Neural cell (in vitro differentiated cells): ENCODE results near the gene ANGPT4. TPM values are rescaled to one million over a fixed set of nuclear protein-coding genes. Genes with fewer than 3 reads are reported as not detected.

Source experiments
- H2AFZ ChIP-seq: fragments of 200-600, 300-800 bp; sonication (generic), shearing (Covaris generic); 2 replicates; pipeline ENCODE4 v1.6.0; 2014; ENCODE audit warnings: low read depth, mild to moderate bottlenecking, antibody characterized with exemption, low read length, moderate library complexity
- H3F3A ChIP-seq: fragments of 200-600 bp; shearing (Covaris generic); 2 replicates; pipeline ENCODE4 v1.6.1; 2016; ENCODE audit warnings: mild to moderate bottlenecking, moderate library complexity, mixed read lengths, antibody characterized with exemption, low read length; ENCODE audit not compliant: insufficient read depth, poor library complexity, severe bottlenecking
- H3K27ac ChIP-seq: fragments of 200-600, 300-800 bp; sonication (generic), shearing (Covaris generic); 2 replicates; pipeline ENCODE4 v1.5.1; 2014; ENCODE audit warnings: mild to moderate bottlenecking, low read length, moderate library complexity
- H3K27me3 ChIP-seq: fragments of 300-800, 200-600 bp; sonication (generic), shearing (Covaris generic); 2 replicates; pipeline ENCODE4 v1.6.0; 2014; ENCODE audit warnings: mild to moderate bottlenecking, low read depth, low read length, moderate library complexity; ENCODE audit not compliant: insufficient read depth
- H3K36me3 ChIP-seq: fragments of 300-800, 200-600 bp; sonication (generic), shearing (Covaris generic); 2 replicates; pipeline ENCODE4 v1.5.1; 2014; ENCODE audit warnings: mild to moderate bottlenecking, antibody characterized with exemption, low read length, moderate library complexity; ENCODE audit not compliant: insufficient read depth
- H3K4me2 ChIP-seq: fragments of 300-800, 200-600 bp; sonication (generic), shearing (Covaris generic); 2 replicates; pipeline ENCODE4 v1.6.0; 2014; ENCODE audit warnings: mild to moderate bottlenecking, low read length
- H3K4me3 ChIP-seq: fragments of 300-800, 200-600 bp; sonication (generic), shearing (Covaris generic); 2 replicates; pipeline ENCODE4 v1.5.1; 2014; ENCODE audit warnings: mild to moderate bottlenecking, low read length, moderate library complexity
- H3K79me2 ChIP-seq: fragments of 200-600 bp; shearing (Covaris generic); replicated peaks from 2 replicates; pipeline ENCODE4 v1.6.0; 2014; ENCODE audit warnings: mild to moderate bottlenecking, low read length, moderate library complexity; ENCODE audit not compliant: insufficient read depth
- H3K9ac ChIP-seq: fragments of 300-800, 200-600 bp; sonication (generic), shearing (Covaris generic); 2 replicates; pipeline ENCODE4 v1.6.1; 2016; ENCODE audit warnings: mild to moderate bottlenecking, low read length, mixed read lengths
- H3K9me2 ChIP-seq: fragments of 200-600 bp; shearing (Covaris generic); 2 replicates; pipeline ENCODE4 v1.6.1; 2016; ENCODE audit warnings: mild to moderate bottlenecking, low read length, mixed read lengths; ENCODE audit not compliant: insufficient read depth
- H3K9me3 ChIP-seq: fragments of 200-600, 300-800 bp; sonication (generic), shearing (Covaris generic); 2 replicates; pipeline ENCODE4 v1.6.1; 2016; ENCODE audit warnings: mild to moderate bottlenecking, mixed run types, low read length, moderate library complexity, mixed read lengths
- H4K20me1 ChIP-seq: fragments of 200-600 bp; shearing (Covaris generic); 2 replicates; pipeline ENCODE4 v1.6.1; 2016; ENCODE audit warnings: mild to moderate bottlenecking, mixed run types; ENCODE audit not compliant: insufficient read depth
- CTCF ChIP-seq: fragments of 450-650 bp; IDR thresholded peaks from 2 replicates; pipeline ENCODE4 v1.5.1; 2014; ENCODE audit warnings: antibody characterized with exemption, mild to moderate bottlenecking, moderate library complexity; ENCODE audit not compliant: poor library complexity, severe bottlenecking
- EP300 ChIP-seq: fragments of 450-650 bp; conservative IDR thresholded peaks from 2 replicates; pipeline ENCODE4 v1.6.1; 2014; ENCODE audit warnings: antibody characterized with exemption, mild to moderate bottlenecking, moderate library complexity; ENCODE audit not compliant: poor library complexity, severe bottlenecking
- EZH2 ChIP-seq: fragments of 200-600, 300-800 bp; shearing (Covaris generic), sonication (generic); IDR thresholded peaks from 2 replicates; pipeline ENCODE4 v1.6.1; 2014; ENCODE audit warnings: antibody characterized with exemption, low read length, borderline replicate concordance, mild to moderate bottlenecking; ENCODE audit not compliant: insufficient read depth, poor library complexity, severe bottlenecking
- MXI1 ChIP-seq: fragments of 450-650 bp; conservative IDR thresholded peaks from 2 replicates; pipeline ENCODE4 v1.6.1; 2014; ENCODE audit warnings: antibody characterized with exemption, mild to moderate bottlenecking; ENCODE audit not compliant: poor library complexity, severe bottlenecking
- POLR2AphosphoS5 ChIP-seq: IDR thresholded peaks from 2 replicates; pipeline ENCODE4 v1.6.1; 2012
- RAD21 ChIP-seq: fragments of 450-650 bp; conservative IDR thresholded peaks from 2 replicates; pipeline ENCODE4 v1.6.1; 2014; ENCODE audit warnings: antibody characterized with exemption, mild to moderate bottlenecking, moderate library complexity
- SMC3 ChIP-seq: fragments of 450-650 bp; conservative IDR thresholded peaks from 2 replicates; pipeline ENCODE4 v1.6.1; 2014; ENCODE audit warnings: antibody characterized with exemption, mild to moderate bottlenecking, moderate library complexity; ENCODE audit not compliant: poor library complexity
- TAF1 ChIP-seq: IDR thresholded peaks from 2 replicates; pipeline ENCODE4 v1.6.1; 2012; ENCODE audit warnings: low read depth
- polyA plus RNA-seq: library from polyadenylated mRNA; depleted of rRNA; stranded (reverse); fragments of >200 nt; gene quantifications from 2 replicates; pipeline ENCODE4 v1.2.3, GENCODE V29; 2014
- TF ChIP-seq, protein P1 (sequence below): IDR thresholded peaks from 2 replicates; pipeline ENCODE4 v1.6.1; 2012; ENCODE audit warnings: borderline replicate concordance

The ANGPT4 gene
- polyA plus RNA-seq, 1 donor from 2014 or later, result not detected

DNA sequence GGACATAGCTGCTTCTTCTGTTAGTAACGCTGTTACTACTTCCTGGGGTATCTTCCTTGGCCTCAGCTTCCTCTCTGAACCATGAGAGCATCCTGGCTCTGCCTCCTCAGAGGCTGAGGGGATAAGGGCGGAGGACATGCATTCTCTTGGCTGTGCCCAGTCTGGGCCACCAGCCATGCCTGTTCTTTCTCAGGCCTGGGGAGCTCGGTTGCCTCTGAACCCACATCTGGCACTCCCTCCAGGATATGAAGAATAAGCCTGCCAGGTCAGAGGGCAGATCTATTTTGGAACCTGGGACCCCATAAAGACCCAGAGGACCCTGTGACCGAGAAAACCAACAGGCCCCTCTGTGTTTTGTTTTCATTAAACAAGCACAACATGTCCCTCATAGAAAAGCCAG, 6.6 kb upstream of the ANGPT4 start:
- TF ChIP-seq EP300 (no peak), EZH2 (no peak), SMC3 (no peak), MXI1 (no peak), RAD21 (no peak), POLR2AphosphoS5 (no peak), CTCF (no peak), TAF1 (no peak)
- TF ChIP-seq, protein P1, sequence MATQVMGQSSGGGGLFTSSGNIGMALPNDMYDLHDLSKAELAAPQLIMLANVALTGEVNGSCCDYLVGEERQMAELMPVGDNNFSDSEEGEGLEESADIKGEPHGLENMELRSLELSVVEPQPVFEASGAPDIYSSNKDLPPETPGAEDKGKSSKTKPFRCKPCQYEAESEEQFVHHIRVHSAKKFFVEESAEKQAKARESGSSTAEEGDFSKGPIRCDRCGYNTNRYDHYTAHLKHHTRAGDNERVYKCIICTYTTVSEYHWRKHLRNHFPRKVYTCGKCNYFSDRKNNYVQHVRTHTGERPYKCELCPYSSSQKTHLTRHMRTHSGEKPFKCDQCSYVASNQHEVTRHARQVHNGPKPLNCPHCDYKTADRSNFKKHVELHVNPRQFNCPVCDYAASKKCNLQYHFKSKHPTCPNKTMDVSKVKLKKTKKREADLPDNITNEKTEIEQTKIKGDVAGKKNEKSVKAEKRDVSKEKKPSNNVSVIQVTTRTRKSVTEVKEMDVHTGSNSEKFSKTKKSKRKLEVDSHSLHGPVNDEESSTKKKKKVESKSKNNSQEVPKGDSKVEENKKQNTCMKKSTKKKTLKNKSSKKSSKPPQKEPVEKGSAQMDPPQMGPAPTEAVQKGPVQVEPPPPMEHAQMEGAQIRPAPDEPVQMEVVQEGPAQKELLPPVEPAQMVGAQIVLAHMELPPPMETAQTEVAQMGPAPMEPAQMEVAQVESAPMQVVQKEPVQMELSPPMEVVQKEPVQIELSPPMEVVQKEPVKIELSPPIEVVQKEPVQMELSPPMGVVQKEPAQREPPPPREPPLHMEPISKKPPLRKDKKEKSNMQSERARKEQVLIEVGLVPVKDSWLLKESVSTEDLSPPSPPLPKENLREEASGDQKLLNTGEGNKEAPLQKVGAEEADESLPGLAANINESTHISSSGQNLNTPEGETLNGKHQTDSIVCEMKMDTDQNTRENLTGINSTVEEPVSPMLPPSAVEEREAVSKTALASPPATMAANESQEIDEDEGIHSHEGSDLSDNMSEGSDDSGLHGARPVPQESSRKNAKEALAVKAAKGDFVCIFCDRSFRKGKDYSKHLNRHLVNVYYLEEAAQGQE, result no peak
- H2AFZ ChIP-seq, result no peak overlapping the region
- no peaks in the 10 kb centered on the region for H3K9me3 ChIP-seq
- no peaks in the 10 kb centered on the region for H3K9me2 ChIP-seq
- no peak overlapping the region for H3K9ac ChIP-seq
- no peak overlapping the region for H3K4me3 ChIP-seq
- no peaks in the 10 kb centered on the region for H4K20me1 ChIP-seq
- H3K4me2 ChIP-seq, result no peak overlapping the region
- H3K79me2 ChIP-seq, result no peaks in the 10 kb centered on the region
- no peak overlapping the region for H3K27ac ChIP-seq
- H3K36me3 ChIP-seq, result no peaks in the 10 kb centered on the region
- H3F3A ChIP-seq, result no peaks in the 10 kb centered on the region
- H3K27me3 ChIP-seq, result no peaks in the 10 kb centered on the region

DNA sequence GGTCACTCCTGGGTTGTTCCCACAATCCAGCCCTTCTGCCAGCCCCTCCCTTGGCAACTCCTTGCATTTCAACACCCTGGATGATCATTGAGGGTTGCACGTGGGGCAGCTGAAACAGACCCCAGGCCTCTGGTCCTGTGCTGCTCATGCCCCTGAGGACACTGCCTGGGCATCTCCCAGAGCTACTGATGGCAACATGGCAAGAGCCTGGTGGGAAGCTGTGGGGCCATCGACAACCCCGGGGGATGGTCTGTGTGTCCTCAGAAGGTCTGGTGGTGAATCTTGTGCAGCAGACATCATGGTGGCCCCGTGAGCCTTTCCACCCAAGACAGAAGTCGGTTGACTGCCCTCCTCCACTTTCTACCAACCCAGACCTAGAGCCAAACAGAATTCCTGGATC, 4.9 kb upstream of the ANGPT4 start:
- Histone ChIP-seq H3K4me2 (no peak overlapping the region), H3K9me3 (no peaks in the 10 kb centered on the region), H4K20me1 (no peaks in the 10 kb centered on the region), H3F3A (no peaks in the 10 kb centered on the region), H3K79me2 (no peaks in the 10 kb centered on the region), H3K27me3 (no peaks in the 10 kb centered on the region), H2AFZ (no peak overlapping the region), H3K27ac (no peak overlapping the region), H3K9ac (no peak overlapping the region), H3K4me3 (no peak overlapping the region), H3K9me2 (no peaks in the 10 kb centered on the region), H3K36me3 (no peaks in the 10 kb centered on the region)
- TF ChIP-seq, protein P1, result no peak
- TF ChIP-seq CTCF (no peak), EZH2 (no peak)
